B cell (primary cell): Measurements from ENCODE around the gene RAB8B. TPM values are rescaled to one million over a fixed set of nuclear protein-coding genes. Genes with fewer than 3 reads are reported as not detected.

ENCODE experiments used
- ATAC-seq: fragments of 200-7000 bp; cut with Tn5 transposase; one replicate; pipeline ENCODE4 v1.10.0; 2021; ENCODE audit warnings: low read depth, mild to moderate bottlenecking, moderate number of reproducible peaks, moderate library complexity
- CTCF ChIA-PET: fragments of 350-600 bp; sonication (Branson Sonifier 250); formaldehyde crosslinking; loops from one replicate; lab custom pipeline; 2021; ENCODE audit warnings: antibody characterized with exemption, inconsistent platforms; lab: Charles Lee
- POLR2A ChIA-PET: fragments of 350-600 bp; sonication (Branson Sonifier 250); formaldehyde crosslinking; loops from one replicate; lab custom pipeline; 2021; ENCODE audit warnings: antibody characterized with exemption; lab: Charles Lee
- DNase-seq: peaks from one replicate; pipeline ENCODE4 v3.0.0; 2013
- H2AFZ ChIP-seq: 2 replicates; pipeline ENCODE4 v1.6.1; 2012; ENCODE audit warnings: mild to moderate bottlenecking, low read depth, low read length; ENCODE audit not compliant: insufficient read depth, poor library complexity, severe bottlenecking
- H3K27ac ChIP-seq, 2 donors: 1 replicate in 1 of 2; 2 replicates in 1 of 2; pipeline ENCODE4 v1.5.1; 2012 to 2013; ENCODE audit warnings: low read length in 2 of 2, mild to moderate bottlenecking in 2 of 2, moderate library complexity in 1 of 2
- H3K27me3 ChIP-seq, 4 experiments: fragments of 200-600 bp in 1 of 4; sonication (generic) in 1 of 4; replicated peaks in 1 of 4; 1 replicate in 2 of 4; 2 replicates in 2 of 4; pipeline versions ENCODE4 v1.6.1 to v1.7.0; 2013 to 2016; ENCODE audit warnings: low read length in 3 of 4, mild to moderate bottlenecking in 2 of 4, mixed read lengths in 1 of 4, moderate library complexity in 1 of 4; ENCODE audit not compliant: insufficient read depth in 4 of 4, control insufficient read depth in 3 of 4; ENCODE audit errors: control extremely low read depth in 1 of 4
- H3K36me3 ChIP-seq, 2 experiments: replicated peaks in 1 of 2; 1 replicate in 1 of 2; 2 replicates in 1 of 2; pipeline versions ENCODE4 v1.6.1 to v1.7.1; 2013; ENCODE audit warnings: low read length in 1 of 2; ENCODE audit not compliant: insufficient read depth in 2 of 2, control insufficient read depth in 1 of 2; ENCODE audit errors: control extremely low read depth in 1 of 2, extremely low read depth in 1 of 2
- H3K4me1 ChIP-seq, 2 donors: fragments of 200-600 bp in 1 of 2; sonication (generic) in 1 of 2; 1 replicate in 1 of 2; 2 replicates in 1 of 2; pipeline versions ENCODE4 v1.5.1 to v1.6.1; 2013 to 2017; ENCODE audit warnings: low read length in 2 of 2; ENCODE audit not compliant: control insufficient read depth in 2 of 2, insufficient read depth in 2 of 2
- H3K4me2 ChIP-seq: replicated peaks from 2 replicates; pipeline ENCODE3; 2012; ENCODE audit warnings: mild to moderate bottlenecking, low read depth, low read length; ENCODE audit not compliant: poor library complexity, severe bottlenecking
- H3K4me3 ChIP-seq, 5 experiments: fragments of 200-600 bp in 1 of 5; sonication (generic) in 1 of 5; 1 replicate in 3 of 5; 2 replicates in 2 of 5; pipeline versions ENCODE4 v1.5.1 to v1.7.0; 2011 to 2016; ENCODE audit warnings: low read length in 4 of 5, mild to moderate bottlenecking in 4 of 5, low read depth in 2 of 5, control low read depth in 1 of 5, moderate library complexity in 1 of 5; ENCODE audit not compliant: insufficient read depth in 1 of 5; ENCODE audit errors: control extremely low read depth in 1 of 5, extremely low read depth in 1 of 5
- H3K79me2 ChIP-seq: fragments of 200-600 bp; sonication (generic); one replicate; pipeline ENCODE4 v1.6.0; 2016; ENCODE audit warnings: low read length; ENCODE audit not compliant: control insufficient read depth, insufficient read depth
- H3K9ac ChIP-seq: fragments of 200-600 bp; sonication (generic); 2 replicates; pipeline ENCODE4 v1.6.1; 2017; ENCODE audit warnings: mild to moderate bottlenecking, low read length, moderate library complexity
- H3K9me3 ChIP-seq, 3 donors: one replicate each; pipeline versions ENCODE4 v1.6.1 to v1.7.1; 2013; ENCODE audit warnings: low read length in 2 of 3; ENCODE audit not compliant: control insufficient read depth in 2 of 3, insufficient read depth in 1 of 3; ENCODE audit errors: control extremely low read depth in 1 of 3
- H4K20me1 ChIP-seq: 2 replicates; pipeline ENCODE4 v1.6.0; 2012; ENCODE audit warnings: mild to moderate bottlenecking, low read length; ENCODE audit not compliant: insufficient read depth, control insufficient read depth, poor library complexity, severe bottlenecking
- H3K27ac Mint-ChIP-seq: one replicate; pipeline ENCODE4 v1.8.0; 2021; ENCODE audit warnings: mixed read lengths
- H3K27me3 Mint-ChIP-seq: one replicate; pipeline ENCODE4 v1.8.0; 2021; ENCODE audit warnings: mixed read lengths
- H3K4me1 Mint-ChIP-seq: one replicate; pipeline ENCODE4 v1.8.0; 2021; ENCODE audit warnings: mixed read lengths
- H3K4me3 Mint-ChIP-seq: one replicate; pipeline ENCODE4 v1.8.0; 2021; ENCODE audit warnings: mixed read lengths
- H3K9me3 Mint-ChIP-seq: one replicate; pipeline ENCODE4 v1.8.0; 2022; ENCODE audit warnings: mixed read lengths; ENCODE audit not compliant: insufficient read depth
- EZH2 ChIP-seq: IDR thresholded peaks from 2 replicates; pipeline ENCODE4 v1.6.1; 2012; ENCODE audit warnings: borderline replicate concordance, low read depth, mild to moderate bottlenecking, moderate library complexity, low read length; ENCODE audit not compliant: insufficient read depth, poor library complexity, severe bottlenecking
- WGBS: methylation state at CpG from one replicate; pipeline ENCODE4 v1.1.5; 2013; ENCODE audit warnings: missing lambda C conversion rate; ENCODE audit not compliant: insufficient coverage; 5-methylcytosine and 5-hydroxymethylcytosine counted together
- intact Hi-C: fragments of 100-400 bp; cut with micrococcal nuclease; formaldehyde crosslinking; loops from one replicate; pipeline ENCODE4 v1.10.0; 2022
- polyA plus RNA-seq: library from polyadenylated mRNA; depleted of rRNA; stranded (reverse); fragments of >200 nt; gene quantifications from 2 replicates; pipeline ENCODE4 v1.2.3, GENCODE V29; 2012
- total RNA-seq, 2 donors: library from RNA; stranded (reverse); fragments of 120-200 nt in 1 of 2; gene quantifications; 1 replicate in 1 of 2; 2 replicates in 1 of 2; pipeline versions ENCODE4 v1.2.3 to v1.2.4, GENCODE V29; 2013 to 2022
- TF ChIP-seq, protein P1 (sequence below): fragments of 200-600 bp; IDR thresholded peaks from one replicate; pipeline ENCODE4 v1.8.0; 2022; ENCODE audit warnings: antibody characterized with exemption, mild to moderate bottlenecking

Gene RAB8B
- total and polyA plus RNA-seq, 2 donors (not counting 1 experiment from before 2014, with no cell fraction given): 9.6 to 61.3 TPM

- H3K4me1 Mint-ChIP-seq: peaks cover 8% of the 10 kb centered on the region
- H3K36me3 ChIP-seq: peaks cover 5 to 19% of the 10 kb centered on the region in 2 experiments
- no peak overlapping the region for H3K4me3 ChIP-seq
- H3K4me1 ChIP-seq: peaks cover 5 to 8% of the 10 kb centered on the region in 2 donors
- ATAC-seq: no peak
- no peak overlapping the region for H3K27ac ChIP-seq
- H4K20me1 ChIP-seq: no peaks in the 10 kb centered on the region
- no peaks in the 10 kb centered on the region for H3K27me3 Mint-ChIP-seq
- ChIA-PET POLR2A (no interaction called here), CTCF (interaction anchor here (0.8 to 5.5 kb wide), 14 partner anchors 8 to 779 kb away, joined by 3 to 40 read pairs (median 4); partner anchors contain the start of gene APH1B)
- H3K27me3 ChIP-seq: no peaks in the 10 kb centered on the region
- H3K9ac ChIP-seq: no peak overlapping the region
- H2AFZ ChIP-seq: peak overlapping the region; percentile 26
- no peaks in the 10 kb centered on the region for H3K9me3 ChIP-seq
- WGBS: 100% methylated on average over 1 of the region's 1 CpG
- H3K4me2 ChIP-seq: peak overlapping the region; percentile 20
- H3K9me3 Mint-ChIP-seq: no peaks in the 10 kb centered on the region
- no peak overlapping the region for H3K4me3 Mint-ChIP-seq
- H3K27ac Mint-ChIP-seq: no peak overlapping the region
- no peaks in the 10 kb centered on the region for H3K79me2 ChIP-seq
- intact Hi-C loops: loop anchor here (1.0 to 2.0 kb wide), 2 partner anchors 115 to 780 kb away; no protein-coding TSS in a partner anchor
- no peak for DNase-seq
- TF ChIP-seq EZH2: no peak
- TF ChIP-seq, protein P1, sequence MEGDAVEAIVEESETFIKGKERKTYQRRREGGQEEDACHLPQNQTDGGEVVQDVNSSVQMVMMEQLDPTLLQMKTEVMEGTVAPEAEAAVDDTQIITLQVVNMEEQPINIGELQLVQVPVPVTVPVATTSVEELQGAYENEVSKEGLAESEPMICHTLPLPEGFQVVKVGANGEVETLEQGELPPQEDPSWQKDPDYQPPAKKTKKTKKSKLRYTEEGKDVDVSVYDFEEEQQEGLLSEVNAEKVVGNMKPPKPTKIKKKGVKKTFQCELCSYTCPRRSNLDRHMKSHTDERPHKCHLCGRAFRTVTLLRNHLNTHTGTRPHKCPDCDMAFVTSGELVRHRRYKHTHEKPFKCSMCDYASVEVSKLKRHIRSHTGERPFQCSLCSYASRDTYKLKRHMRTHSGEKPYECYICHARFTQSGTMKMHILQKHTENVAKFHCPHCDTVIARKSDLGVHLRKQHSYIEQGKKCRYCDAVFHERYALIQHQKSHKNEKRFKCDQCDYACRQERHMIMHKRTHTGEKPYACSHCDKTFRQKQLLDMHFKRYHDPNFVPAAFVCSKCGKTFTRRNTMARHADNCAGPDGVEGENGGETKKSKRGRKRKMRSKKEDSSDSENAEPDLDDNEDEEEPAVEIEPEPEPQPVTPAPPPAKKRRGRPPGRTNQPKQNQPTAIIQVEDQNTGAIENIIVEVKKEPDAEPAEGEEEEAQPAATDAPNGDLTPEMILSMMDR: no peak
Observed at GRCh38 chr15:63288342-63288741, 98.9 kb downstream of the RAB8B start.

GRCh38 chr15:63288778-63289378 is 99.5 kb downstream of the RAB8B start:
- Histone ChIP-seq H3K79me2 (no peaks in the 10 kb centered on the region), H3K9me3 (no peaks in the 10 kb centered on the region), H4K20me1 (no peaks in the 10 kb centered on the region), H3K27ac (no peak overlapping the region), H3K4me1 (peaks cover 5 to 8% of the 10 kb centered on the region in 2 donors), H3K9ac (no peak overlapping the region), H3K4me2 (peak overlapping the region; percentile 20), H3K4me3 (no peak overlapping the region), H3K36me3 (peaks cover 5 to 19% of the 10 kb centered on the region in 2 experiments), H2AFZ (peak overlapping the region; percentile 26), H3K27me3 (no peaks in the 10 kb centered on the region)
- Mint-ChIP-seq H3K27me3 (no peaks in the 10 kb centered on the region), H3K4me1 (peaks cover 11% of the 10 kb centered on the region), H3K27ac (no peak overlapping the region), H3K4me3 (no peak overlapping the region), H3K9me3 (no peaks in the 10 kb centered on the region)
- ATAC-seq (no peak), DNase-seq (peak; percentile 61)
- ChIA-PET POLR2A (no interaction called here), CTCF (interaction anchor here (0.8 to 5.5 kb wide), 12 partner anchors 11 to 779 kb away, joined by 3 to 40 read pairs (median 4); partner anchors contain the start of gene APH1B)
- no CpG with 5 or more reads among the region's 4 CpGs for WGBS
- no peak for TF ChIP-seq EZH2
- TF ChIP-seq, protein P1: peak; percentile 82
- intact Hi-C loops: loop anchor here (1.0 to 2.0 kb wide), 2 partner anchors 114 to 780 kb away; no protein-coding TSS in a partner anchor
